GM12878 (cell line): ENCODE data around the gene BANP. TPM values are rescaled to one million over a fixed set of nuclear protein-coding genes. Genes with fewer than 3 reads are reported as not detected.

ENCODE experiments used
- ATAC-seq: fragments of 200-7000 bp; cut with Tn5 transposase; 3 replicates; pipeline ENCODE4 v1.9.1; 2020; ENCODE audit warnings: mild to moderate bottlenecking, moderate library complexity
- BruUV-seq: library from RNA; stranded (reverse); fragments of 400-500 nt; replicated peaks from 2 replicates; lab custom pipeline; 2021; lab: Mats Ljungman, UMichigan
- CTCF ChIA-PET: fragments of 300-600 bp; sonication (Branson Sonifier 250); formaldehyde crosslinking; extraction: SDS; loops from one replicate; lab custom pipeline; 2021; ENCODE audit warnings: inconsistent platforms; lab: Yijun Ruan, JAX
- POLR2A ChIA-PET: fragments of 350-600 bp; formaldehyde crosslinking; extraction: SDS; loops from one replicate; lab custom pipeline; 2021; ENCODE audit warnings: inconsistent platforms; lab: Charles Lee
- RAD21 ChIA-PET: fragments of 300-600 bp; sonication (Branson Sonifier 250); formaldehyde crosslinking; loops from one replicate; lab custom pipeline; 2023; ENCODE audit warnings: antibody characterized with exemption; ENCODE audit not compliant: unreplicated experiment; lab: Charles Lee
- SMC1A ChIA-PET: fragments of 300-600 bp; sonication (Branson Sonifier 250); formaldehyde crosslinking; loops from one replicate; lab custom pipeline; 2023; ENCODE audit not compliant: unreplicated experiment, uncharacterized antibody; lab: Charles Lee
- DNase-seq: peaks from one replicate; pipeline ENCODE4 v3.0.0-alpha.2; 2011; ENCODE audit warnings: low read depth, low spot score
- FAIRE-seq: peaks from 3 replicates; lab custom pipeline; 2011; peaks lifted over from hg19 to GRCh38; lab: Jason Lieb, UNC
- H2AFZ ChIP-seq: 2 replicates; pipeline ENCODE4 v1.6.0; 2011; ENCODE audit warnings: low read depth, low read length, control low read depth; ENCODE audit not compliant: control insufficient read depth
- H3K27ac ChIP-seq: 2 replicates; pipeline ENCODE4 v1.5.1; 2011; ENCODE audit warnings: control low read depth; ENCODE audit not compliant: control insufficient read depth, insufficient read depth
- H3K27me3 ChIP-seq, 2 experiments: replicated peaks in 1 of 2; 2 replicates each; pipeline versions ENCODE4 v1.6.0 to v1.6.1; 2011; ENCODE audit warnings: low read length in 1 of 2; ENCODE audit not compliant: control insufficient read depth in 2 of 2, insufficient read depth in 2 of 2
- H3K36me3 ChIP-seq, 2 experiments: 2 replicates each; pipeline ENCODE4 v1.5.1; 2011; ENCODE audit warnings: low read length in 1 of 2; ENCODE audit not compliant: control insufficient read depth in 2 of 2, insufficient read depth in 2 of 2
- H3K4me1 ChIP-seq: 2 replicates; pipeline ENCODE4 v1.6.1; 2011; ENCODE audit warnings: mild to moderate bottlenecking, low read length, moderate library complexity, mixed read lengths; ENCODE audit not compliant: control insufficient read depth, insufficient read depth
- H3K4me2 ChIP-seq: 2 replicates; pipeline ENCODE4 v1.6.0; 2011; ENCODE audit warnings: control low read depth; ENCODE audit not compliant: control insufficient read depth, insufficient read depth
- H3K4me3 ChIP-seq: fragments of 200-600 bp; sonication (generic); 2 replicates; pipeline ENCODE4 v1.5.1; 2016
- H3K79me2 ChIP-seq: 2 replicates; pipeline ENCODE4 v1.6.0; 2011; ENCODE audit warnings: low read length; ENCODE audit not compliant: control insufficient read depth, insufficient read depth
- H3K9ac ChIP-seq: 2 replicates; pipeline ENCODE4 v1.8.0; 2011; ENCODE audit warnings: low read length, control low read depth, mixed read lengths; ENCODE audit not compliant: control insufficient read depth, insufficient read depth
- H3K9me3 ChIP-seq: replicated peaks from 3 replicates; pipeline ENCODE4 v1.5.1; 2011; ENCODE audit warnings: mild to moderate bottlenecking, low read length; ENCODE audit not compliant: control insufficient read depth, insufficient read depth
- H4K20me1 ChIP-seq: 2 replicates; pipeline ENCODE4 v1.6.0; 2011; ENCODE audit not compliant: control insufficient read depth, insufficient read depth
- BCL3 ChIP-seq: IDR thresholded peaks from 2 replicates; pipeline ENCODE4 v1.6.1; 2011; ENCODE audit warnings: borderline replicate concordance, low read depth, mild to moderate bottlenecking, moderate library complexity, low read length; ENCODE audit not compliant: insufficient read depth, poor library complexity, severe bottlenecking
- NRF1 ChIP-seq: conservative IDR thresholded peaks from 2 replicates; pipeline ENCODE4 v1.6.1; 2011; ENCODE audit warnings: mild to moderate bottlenecking, low read depth, low read length, improper control_type of control experiment
- REST ChIP-seq: IDR thresholded peaks from 2 replicates; pipeline ENCODE4 v1.6.1; 2012; ENCODE audit warnings: mild to moderate bottlenecking, low read depth, low read length
- RUNX3 ChIP-seq: IDR thresholded peaks from 2 replicates; pipeline ENCODE4 v1.6.1; 2012; ENCODE audit warnings: low read length, inconsistent platforms
- whole genome bisulfite sequencing: methylation state at CpG from one replicate; pipeline ENCODE4 v1.1.6; 2016; ENCODE audit warnings: low lambda C conversion rate; ENCODE audit not compliant: insufficient replicate concordance, insufficient coverage; ENCODE audit errors: missing lambda C conversion rate; 5-methylcytosine and 5-hydroxymethylcytosine counted together
- in situ Hi-C: fragments of 300-500 bp; cut with MboI; formaldehyde crosslinking; loops from 9 replicates; pipeline ENCODE4 v1.14.3; 2018; ENCODE audit warnings: mixed read lengths
- intact Hi-C: fragments of 100-400 bp; cut with micrococcal nuclease; formaldehyde crosslinking; loops from one replicate; pipeline ENCODE4 v1.14.2; 2022; ENCODE audit not compliant: unreplicated experiment
- polyA plus RNA-seq, 11 experiments: library from polyadenylated mRNA; depleted of rRNA in 4 of 11; unstranded in 6 of 11; stranded (reverse) in 5 of 11; fragments of >200 nt; fragmentation: Nextera tagmentation in 4 of 11; fragmentation: Illumina TruSeq in 1 of 11; extraction: Ambion mirVana in 4 of 11; extraction: Trizol in 1 of 11; gene quantifications; 1 replicate in 1 of 11; 2 replicates in 10 of 11; pipeline versions ENCODE4 v1.2.1 to v1.2.3, GENCODE V29; 2011 to 2016; ENCODE audit warnings: inconsistent platforms in 2 of 11, missing spikeins in 2 of 11, low read depth in 1 of 11
- total RNA-seq, 4 experiments: library from RNA; depleted of rRNA in 3 of 4; stranded (reverse); fragments of >200 nt in 3 of 4; fragmentation: Illumina TruSeq in 1 of 4; extraction: Trizol in 1 of 4; gene quantifications; 2 replicates each; pipeline versions ENCODE4 v1.2.1 to v1.2.3, GENCODE V29; 2013 to 2021

Gene BANP
- total and polyA plus RNA-seq, 10 of the 15 experiments (the other 5 are each of a cell fraction or from before 2014, with no cell fraction given): 3.9 to 21.9 (median 12.2) TPM

- H3K27me3 ChIP-seq: no peaks in the 10 kb centered on the region
- POLR2A ChIA-PET: no interaction called here
- H3K27ac ChIP-seq: peak overlapping the region; percentile 81
- no TSS peak for BruUV-seq
- SMC1A ChIA-PET: interaction anchor here (1.7 kb wide), 1 partner anchor 178 kb away, joined by 4 read pairs; no protein-coding TSS in a partner anchor
- peaks cover 20% of the 10 kb centered on the region for H3K4me1 ChIP-seq
- H3K9ac ChIP-seq: peak overlapping the region; percentile 68; the same call in 1 of the 2 replicates
- no peak for ATAC-seq
- peaks cover 74% of the 10 kb centered on the region for H3K79me2 ChIP-seq
- CTCF ChIA-PET: interaction anchor here (0.6 to 1.9 kb wide), 4 partner anchors 9 to 486 kb away, joined by 3 to 6 read pairs (median 4); no protein-coding TSS in a partner anchor
- intact Hi-C loops (loop anchor here (5.0 to 10.0 kb wide), 2 partner anchors 87 to 480 kb away; no protein-coding TSS in a partner anchor), in situ Hi-C loops (loop anchor here (25.0 kb wide), 1 partner anchor 480 kb away; no protein-coding TSS in a partner anchor)
- H4K20me1 ChIP-seq: no peaks in the 10 kb centered on the region
- RAD21 ChIA-PET: interaction anchor here (1.2 kb wide), 1 partner anchor 179 kb away, joined by 4 read pairs; no protein-coding TSS in a partner anchor
- no peak for TF ChIP-seq BCL3
- no peak for TF ChIP-seq NRF1
- no peak for TF ChIP-seq REST
- TF ChIP-seq RUNX3: 0 out of 2 replicates have a peak, but pooled peaks have one; percentile 9
- DNase-seq: no peak
- peak overlapping the region; percentile 93 for H3K4me2 ChIP-seq
- no peaks in the 10 kb centered on the region for H3K9me3 ChIP-seq
- WGBS: 97% methylated on average over 34 of the region's 34 CpGs
- no peak overlapping the region for H2AFZ ChIP-seq
- H3K4me3 ChIP-seq: no peak overlapping the region
- H3K36me3 ChIP-seq: peaks cover 0 to 12% of the 10 kb centered on the region in 2 experiments; a peak in 3 of 4 replicates
- no peak for FAIRE-seq
Observed at GRCh38 chr16:87957296-87958094, 6.3 kb downstream of the BANP start.
